BE2C (cell line): ENCODE data around the gene SIRPA. TPM values are rescaled to one million over a fixed set of nuclear protein-coding genes. Genes with fewer than 3 reads are reported as not detected.

ENCODE experiments used
- DNase-seq: peaks from one replicate; pipeline ENCODE4 v3.0.0-alpha.2; 2020
- H3K27me3 ChIP-seq: fragments of 250-450 bp; sonication (Bioruptor Pico); 2 replicates; pipeline ENCODE4 v1.5.1; 2020; ENCODE audit warnings: mild to moderate bottlenecking
- H3K36me3 ChIP-seq: fragments of 250-450 bp; sonication (Bioruptor Pico); 2 replicates; pipeline ENCODE4 v1.5.1; 2020; ENCODE audit warnings: mild to moderate bottlenecking
- H3K4me1 ChIP-seq: fragments of 250-450 bp; sonication (Bioruptor Pico); 2 replicates; pipeline ENCODE4 v1.5.1; 2020
- H3K4me3 ChIP-seq: 2 replicates; pipeline ENCODE4 v1.5.1; 2011; ENCODE audit warnings: low read depth, low read length
- H3K9me3 ChIP-seq: fragments of 250-450 bp; sonication (Bioruptor Pico); 2 replicates; pipeline ENCODE4 v1.5.1; 2020
- CTCF ChIP-seq: IDR thresholded peaks from 2 replicates; pipeline ENCODE4 v1.5.1; 2012; ENCODE audit warnings: mild to moderate bottlenecking, low read depth, low read length
- polyA plus RNA-seq: library from polyadenylated mRNA; unstranded; fragments of >200 nt; gene quantifications from one replicate; pipeline ENCODE4 v1.2.1, GENCODE V29; 2012; ENCODE audit warnings: low read depth, missing spikeins; ENCODE audit not compliant: insufficient read length, insufficient read depth

Gene SIRPA
- 0.40 TPM for polyA plus RNA-seq

- H3K9me3 ChIP-seq: no peaks in the 10 kb centered on the region
- H3K27me3 ChIP-seq: no peaks in the 10 kb centered on the region
- H3K4me3 ChIP-seq: peak within 1 kb of the TSS; percentile 41
- no peaks in the 10 kb centered on the region for H3K36me3 ChIP-seq
- peak; percentile 54 for DNase-seq
- no peak for TF ChIP-seq CTCF
- no peaks in the 10 kb centered on the region for H3K4me1 ChIP-seq
Observed at GRCh38 chr20:1894951-1895673, at the start of gene SIRPA. Gene SIRPA (plus strand): TSS chr20:1895407. CDS start chr20:1895448, 41 bp downstream.

DNA sequence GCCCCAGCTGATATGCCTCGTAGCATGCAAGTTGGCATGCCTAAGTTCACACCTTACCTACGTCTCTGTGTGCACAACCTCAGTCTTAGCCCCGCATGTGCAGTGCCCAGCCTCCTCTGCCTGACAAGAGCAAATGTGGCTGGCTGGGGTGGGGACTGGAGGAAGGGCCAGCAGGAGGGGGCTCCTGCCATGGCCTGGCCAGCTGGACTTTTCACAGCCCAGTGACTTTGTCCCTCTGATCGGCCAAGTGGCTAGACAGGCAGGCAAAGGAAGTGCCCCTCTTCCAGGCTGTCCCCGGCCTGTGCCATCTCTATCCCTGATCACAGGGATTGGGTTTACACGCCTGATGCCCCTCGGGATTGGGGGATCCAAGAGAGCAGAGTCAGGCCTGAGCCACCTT lies 49.5 kb upstream of the SIRPA start:
- no peak overlapping the region for H3K4me3 ChIP-seq
- no peaks in the 10 kb centered on the region for H3K9me3 ChIP-seq
- no peaks in the 10 kb centered on the region for H3K4me1 ChIP-seq
- no peak for DNase-seq
- H3K27me3 ChIP-seq: no peaks in the 10 kb centered on the region
- TF ChIP-seq CTCF: no peak
- no peaks in the 10 kb centered on the region for H3K36me3 ChIP-seq

GRCh38 chr20:1846341-1846740 lies 48.9 kb upstream of the SIRPA start:
- no peak overlapping the region for H3K4me3 ChIP-seq
- H3K4me1 ChIP-seq: no peaks in the 10 kb centered on the region
- DNase-seq: no peak
- no peaks in the 10 kb centered on the region for H3K9me3 ChIP-seq
- no peaks in the 10 kb centered on the region for H3K27me3 ChIP-seq
- H3K36me3 ChIP-seq: no peaks in the 10 kb centered on the region
- no peak for TF ChIP-seq CTCF

GRCh38 chr20:1846876-1847275 lies 48.3 kb upstream of the SIRPA start:
- TF ChIP-seq CTCF: no peak
- no peaks in the 10 kb centered on the region for H3K36me3 ChIP-seq
- H3K4me1 ChIP-seq: no peaks in the 10 kb centered on the region
- H3K4me3 ChIP-seq: no peak overlapping the region
- no peak for DNase-seq
- H3K9me3 ChIP-seq: no peaks in the 10 kb centered on the region
- H3K27me3 ChIP-seq: no peaks in the 10 kb centered on the region

DNA sequence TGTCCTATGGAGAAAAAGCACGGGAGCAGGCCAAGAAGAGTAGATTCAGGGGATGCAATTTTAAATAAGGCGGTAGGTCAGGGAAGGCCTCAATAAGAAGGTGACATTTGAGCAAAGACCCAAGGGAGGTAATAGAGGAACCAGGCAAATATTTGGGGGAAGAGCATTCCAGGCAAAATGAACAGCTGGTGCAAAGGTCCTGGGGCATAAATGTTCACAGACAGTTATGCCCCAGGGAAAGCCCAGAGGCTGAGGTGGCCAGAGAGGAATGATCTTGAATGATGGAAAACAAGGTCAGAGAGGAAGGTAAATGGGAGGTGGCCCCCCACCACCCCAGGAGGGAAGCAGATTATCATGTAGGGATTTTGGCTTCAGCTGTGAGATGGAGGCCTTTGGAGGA lies 47.4 kb upstream of the SIRPA start:
- TF ChIP-seq CTCF: no peak
- H3K4me1 ChIP-seq: no peaks in the 10 kb centered on the region
- H3K9me3 ChIP-seq: no peaks in the 10 kb centered on the region
- no peak for DNase-seq
- H3K36me3 ChIP-seq: no peaks in the 10 kb centered on the region
- no peak overlapping the region for H3K4me3 ChIP-seq
- H3K27me3 ChIP-seq: no peaks in the 10 kb centered on the region

- Histone ChIP-seq H3K4me1 (no peaks in the 10 kb centered on the region), H3K4me3 (no peak overlapping the region), H3K9me3 (no peaks in the 10 kb centered on the region), H3K27me3 (no peaks in the 10 kb centered on the region), H3K36me3 (no peaks in the 10 kb centered on the region)
- no peak for DNase-seq
- TF ChIP-seq CTCF: no peak
Observed at GRCh38 chr20:1848373-1848772, 46.8 kb upstream of the SIRPA start.
